ENCODE data around the gene GCSAM. TPM values are rescaled to one million over a fixed set of nuclear protein-coding genes. Genes with fewer than 3 reads are reported as not detected.

GCSAM gene
- total and polyA plus RNA-seq, 2 experiments from 2014 or later: 0.86 TPM; not detected in 1

GRCh38 chr3:112117415-112117814 is 15.6 kb downstream of the GCSAM start:
- H3K27ac ChIP-seq (ENCODE audit: low read depth): no peak overlapping the region
- H4K20me1 ChIP-seq (replicated peaks; ENCODE audit: insufficient read depth): no peaks in the 10 kb centered on the region
- no peak overlapping the region for H3K4me2 ChIP-seq
- no peaks in the 10 kb centered on the region for H3K27me3 ChIP-seq (ENCODE audit: insufficient read depth)
- H2AFZ ChIP-seq: no peak overlapping the region
- no peaks in the 10 kb centered on the region for H3K79me2 ChIP-seq (replicated peaks; ENCODE audit: insufficient read depth)
- H3F3A ChIP-seq (replicated peaks; ENCODE audit: low read depth): no peaks in the 10 kb centered on the region
- peaks cover 9% of the 10 kb centered on the region; the same call in 2 of the 3 replicates for H3K36me3 Mint-ChIP-seq (ENCODE audit: low read depth)
- peak overlapping the region; percentile 14; the same call in 1 of the 2 replicates for H3K27ac Mint-ChIP-seq
- no peak for TF ChIP-seq ZNF462 (CRISPR knock-in tag; IDR thresholded peaks at IDR 0.05)
- no peak for TF ChIP-seq EZH2phosphoT487 (IDR thresholded peaks at IDR 0.05; ENCODE audit: unreplicated experiment)
- no peak for TF ChIP-seq STAT1 (IDR thresholded peaks at IDR 0.05; ENCODE audit: unreplicated experiment)
- H3K4me3 ChIP-seq: no peak overlapping the region
- no peak overlapping the region for H3K4me3 Mint-ChIP-seq
- H3K4me1 ChIP-seq (ENCODE audit: insufficient read depth): peaks cover 17% of the 10 kb centered on the region
- no peaks in the 10 kb centered on the region for H3K9me2 ChIP-seq (ENCODE audit: insufficient read depth)
- DNase-seq (ENCODE audit: low spot score) (no peak), ATAC-seq (no peak)
- H3K27me3 Mint-ChIP-seq (ENCODE audit: insufficient read depth, low read depth, poor library complexity): peaks cover 2% of the 10 kb centered on the region
- no peaks in the 10 kb centered on the region; the same call in none of the 2 replicates for H3K36me3 ChIP-seq (ENCODE audit: insufficient read depth)
- no peaks in the 10 kb centered on the region for H3K9me3 Mint-ChIP-seq
- H3K4me1 Mint-ChIP-seq: peaks cover 15% of the 10 kb centered on the region

DNA sequence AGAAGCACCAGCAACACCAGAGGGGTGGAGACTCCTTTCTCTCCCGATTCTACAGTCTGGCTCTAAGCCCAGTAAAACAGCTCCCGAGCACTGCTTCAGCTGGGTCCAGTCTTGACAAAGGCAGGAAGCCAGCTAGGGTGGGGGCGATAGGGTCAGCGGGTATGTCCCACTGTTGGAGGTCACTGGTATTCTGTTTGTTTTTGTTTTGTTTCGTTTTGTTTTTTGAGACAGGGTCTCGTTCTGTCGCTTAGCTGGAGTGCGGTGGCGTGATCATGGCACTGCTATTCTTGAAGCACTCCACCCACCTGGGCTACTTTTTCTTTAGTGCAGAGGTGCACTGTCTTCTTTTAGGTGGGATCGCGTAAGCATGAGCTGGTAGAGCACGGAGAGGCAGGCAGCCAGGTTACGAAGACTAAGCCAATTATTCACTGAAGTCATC is 16.3 kb downstream of the GCSAM start:
- Histone ChIP-seq H3K4me1 (ENCODE audit: insufficient read depth) (peaks cover 17% of the 10 kb centered on the region), H3K27me3 (ENCODE audit: insufficient read depth) (no peaks in the 10 kb centered on the region), H3K27ac (ENCODE audit: low read depth) (no peak overlapping the region), H3K79me2 (replicated peaks; ENCODE audit: insufficient read depth) (no peaks in the 10 kb centered on the region), H3K4me3 (no peak overlapping the region), H3K4me2 (no peak overlapping the region), H2AFZ (no peak overlapping the region), H3K9me2 (ENCODE audit: insufficient read depth) (no peaks in the 10 kb centered on the region), H3K36me3 (ENCODE audit: insufficient read depth) (no peaks in the 10 kb centered on the region; the same call in 1 of the 2 replicates), H3F3A (replicated peaks; ENCODE audit: low read depth) (no peaks in the 10 kb centered on the region), H4K20me1 (replicated peaks; ENCODE audit: insufficient read depth) (no peaks in the 10 kb centered on the region)
- no peak for ATAC-seq
- Mint-ChIP-seq H3K4me3 (no peak overlapping the region), H3K27me3 (ENCODE audit: insufficient read depth, low read depth, poor library complexity) (peaks cover 2% of the 10 kb centered on the region), H3K36me3 (ENCODE audit: low read depth) (peaks cover 9% of the 10 kb centered on the region; the same call in 2 of the 3 replicates), H3K27ac (no peak overlapping the region), H3K4me1 (peaks cover 15% of the 10 kb centered on the region), H3K9me3 (no peaks in the 10 kb centered on the region; the same call in 2 of the 3 replicates)
- no peak for DNase-seq (ENCODE audit: low spot score)
- no peak for TF ChIP-seq STAT1 (IDR thresholded peaks at IDR 0.05; ENCODE audit: unreplicated experiment)
- no peak for TF ChIP-seq ZNF114 (CRISPR knock-in tag; IDR thresholded peaks at IDR 0.05)
- no peak for TF ChIP-seq ZNF331 (CRISPR knock-in tag; IDR thresholded peaks at IDR 0.05; ENCODE audit: low read depth)
- TF ChIP-seq CTCF (conservative IDR thresholded peaks at IDR 0.05; ENCODE audit: low read depth in 2 of 2): no peak
- TF ChIP-seq EZH2phosphoT487 (IDR thresholded peaks at IDR 0.05; ENCODE audit: unreplicated experiment): no peak
- TF ChIP-seq CREB1 (CRISPR knock-in tag; IDR thresholded peaks at IDR 0.05; ENCODE audit: low read depth): no peak
- TF ChIP-seq, protein P1, sequence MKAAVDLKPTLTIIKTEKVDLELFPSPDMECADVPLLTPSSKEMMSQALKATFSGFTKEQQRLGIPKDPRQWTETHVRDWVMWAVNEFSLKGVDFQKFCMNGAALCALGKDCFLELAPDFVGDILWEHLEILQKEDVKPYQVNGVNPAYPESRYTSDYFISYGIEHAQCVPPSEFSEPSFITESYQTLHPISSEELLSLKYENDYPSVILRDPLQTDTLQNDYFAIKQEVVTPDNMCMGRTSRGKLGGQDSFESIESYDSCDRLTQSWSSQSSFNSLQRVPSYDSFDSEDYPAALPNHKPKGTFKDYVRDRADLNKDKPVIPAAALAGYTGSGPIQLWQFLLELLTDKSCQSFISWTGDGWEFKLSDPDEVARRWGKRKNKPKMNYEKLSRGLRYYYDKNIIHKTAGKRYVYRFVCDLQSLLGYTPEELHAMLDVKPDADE (IDR thresholded peaks at IDR 0.05): no peak

All from GM23338 (cell line).